Activated T-cell treated with anti-CD3 and anti-CD28 coated beads, Interleukin-2, amount 50 U/mL, for 24 hours (primary cell): ENCODE measurements around the gene GPC6.

Experiments used
- DNase-seq: peaks from one replicate; pipeline ENCODE4 v3.0.0-alpha.2; 2020
- H3K27ac Mint-ChIP-seq: 2 replicates; pipeline ENCODE4 v1.8.0; 2020; ENCODE audit warnings: mild to moderate bottlenecking, mixed read lengths
- H3K27me3 Mint-ChIP-seq: 2 replicates; pipeline ENCODE4 v1.8.0; 2020; ENCODE audit warnings: mixed read lengths
- H3K36me3 Mint-ChIP-seq: 2 replicates; pipeline ENCODE4 v1.8.0; 2020; ENCODE audit warnings: low read depth, mixed read lengths
- H3K4me1 Mint-ChIP-seq: 2 replicates; pipeline ENCODE4 v1.8.0; 2020; ENCODE audit warnings: low read depth, mixed read lengths
- H3K4me3 Mint-ChIP-seq: 2 replicates; pipeline ENCODE4 v1.8.0; 2020; ENCODE audit warnings: mild to moderate bottlenecking, moderate library complexity, mixed read lengths
- H3K9me3 Mint-ChIP-seq: 2 replicates; pipeline ENCODE4 v1.8.0; 2020; ENCODE audit warnings: mixed read lengths

Gene GPC6

DNA sequence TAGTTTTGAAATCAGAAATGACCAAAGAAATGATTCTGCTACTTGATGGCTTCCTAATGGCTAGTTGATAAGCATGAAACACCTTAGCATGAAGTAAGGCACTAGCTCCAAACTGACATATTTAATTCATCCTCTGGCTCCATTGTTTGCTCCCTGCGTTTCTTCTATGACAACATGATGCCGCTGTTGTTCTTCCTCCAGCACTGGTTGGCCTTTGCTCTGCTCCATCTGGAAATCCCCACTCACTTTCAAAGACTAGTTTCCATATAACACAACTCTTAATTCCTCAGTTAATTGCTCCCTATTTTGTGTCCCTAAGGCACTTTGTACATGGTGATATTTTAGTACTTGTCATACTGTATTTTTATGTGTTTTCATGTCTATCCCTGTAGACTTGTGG is 151.6 kb downstream of the GPC6 start:
- H3K4me3 Mint-ChIP-seq: no peak overlapping the region
- H3K27ac Mint-ChIP-seq: no peak overlapping the region
- no peak for DNase-seq
- H3K27me3 Mint-ChIP-seq: no peaks in the 10 kb centered on the region
- no peaks in the 10 kb centered on the region for H3K4me1 Mint-ChIP-seq
- H3K9me3 Mint-ChIP-seq: no peaks in the 10 kb centered on the region
- H3K36me3 Mint-ChIP-seq: no peaks in the 10 kb centered on the region

DNA sequence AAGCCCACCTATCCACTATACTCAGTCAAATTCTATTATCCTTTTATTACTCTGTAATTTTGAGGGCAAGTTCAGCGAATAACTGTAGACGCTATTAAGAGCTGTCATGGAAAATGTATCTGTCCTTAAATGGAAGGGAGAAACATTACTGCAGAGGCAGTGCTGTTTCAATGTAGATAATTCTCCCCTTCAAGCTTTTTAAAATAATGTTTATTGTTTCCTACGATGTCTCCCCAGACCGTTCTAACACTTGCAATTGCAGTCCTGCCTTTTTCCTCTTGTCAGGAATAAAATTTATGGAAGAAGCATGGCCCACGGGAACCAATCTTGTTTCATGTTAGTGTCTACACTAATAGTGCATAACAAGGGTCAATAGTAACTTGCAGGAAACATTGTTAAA is 159.5 kb downstream of the GPC6 start:
- no peak for DNase-seq
- H3K4me3 Mint-ChIP-seq: no peak overlapping the region
- H3K27ac Mint-ChIP-seq: no peak overlapping the region
- H3K27me3 Mint-ChIP-seq: no peaks in the 10 kb centered on the region
- no peaks in the 10 kb centered on the region for H3K36me3 Mint-ChIP-seq
- no peaks in the 10 kb centered on the region for H3K9me3 Mint-ChIP-seq
- no peaks in the 10 kb centered on the region for H3K4me1 Mint-ChIP-seq

DNA sequence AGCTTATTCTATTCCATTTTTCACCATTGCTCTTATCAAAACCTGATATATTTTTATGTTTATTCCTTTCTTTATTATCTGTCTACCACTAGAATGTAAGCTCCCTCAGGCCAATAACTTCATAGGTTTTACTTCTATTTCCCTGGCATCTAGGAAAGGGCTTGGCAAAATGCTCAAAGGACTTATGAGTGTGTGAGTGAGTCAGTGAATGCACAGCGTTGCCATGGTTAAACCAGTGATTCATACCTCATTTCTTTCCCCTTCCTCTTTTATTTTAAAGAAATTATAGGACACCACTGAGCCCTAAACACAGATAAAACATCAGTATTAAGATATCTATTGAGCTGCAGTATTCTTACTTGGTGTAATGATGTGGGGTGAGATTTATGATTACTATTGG is 162.1 kb downstream of the GPC6 start:
- H3K27ac Mint-ChIP-seq: no peak overlapping the region
- no peak for DNase-seq
- no peaks in the 10 kb centered on the region for H3K4me1 Mint-ChIP-seq
- no peaks in the 10 kb centered on the region for H3K27me3 Mint-ChIP-seq
- H3K36me3 Mint-ChIP-seq: no peaks in the 10 kb centered on the region
- H3K9me3 Mint-ChIP-seq: no peaks in the 10 kb centered on the region
- H3K4me3 Mint-ChIP-seq: no peak overlapping the region

DNA sequence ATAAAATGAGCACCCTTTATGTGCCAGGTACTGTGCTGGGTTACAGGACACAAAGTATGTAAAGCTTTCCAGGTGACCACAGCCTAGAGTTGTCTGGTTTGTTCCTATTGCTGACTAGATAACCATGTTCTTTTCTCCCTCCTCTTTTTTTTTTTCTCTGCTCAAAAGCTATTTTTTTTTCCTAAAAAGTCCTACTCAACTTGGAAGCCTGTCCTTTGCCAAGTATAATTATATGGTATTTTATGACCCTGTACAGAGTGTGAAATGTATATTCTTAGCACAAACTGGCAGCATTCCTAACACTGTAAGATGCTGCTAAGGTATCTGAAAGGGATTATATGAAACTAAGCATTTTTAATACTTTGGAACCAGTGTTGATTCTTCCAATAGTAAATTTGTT is 171.0 kb downstream of the GPC6 start:
- Mint-ChIP-seq H3K4me1 (no peaks in the 10 kb centered on the region), H3K27me3 (no peaks in the 10 kb centered on the region), H3K4me3 (no peak overlapping the region), H3K36me3 (no peaks in the 10 kb centered on the region), H3K9me3 (no peaks in the 10 kb centered on the region), H3K27ac (no peak overlapping the region)
- DNase-seq: no peak

DNA sequence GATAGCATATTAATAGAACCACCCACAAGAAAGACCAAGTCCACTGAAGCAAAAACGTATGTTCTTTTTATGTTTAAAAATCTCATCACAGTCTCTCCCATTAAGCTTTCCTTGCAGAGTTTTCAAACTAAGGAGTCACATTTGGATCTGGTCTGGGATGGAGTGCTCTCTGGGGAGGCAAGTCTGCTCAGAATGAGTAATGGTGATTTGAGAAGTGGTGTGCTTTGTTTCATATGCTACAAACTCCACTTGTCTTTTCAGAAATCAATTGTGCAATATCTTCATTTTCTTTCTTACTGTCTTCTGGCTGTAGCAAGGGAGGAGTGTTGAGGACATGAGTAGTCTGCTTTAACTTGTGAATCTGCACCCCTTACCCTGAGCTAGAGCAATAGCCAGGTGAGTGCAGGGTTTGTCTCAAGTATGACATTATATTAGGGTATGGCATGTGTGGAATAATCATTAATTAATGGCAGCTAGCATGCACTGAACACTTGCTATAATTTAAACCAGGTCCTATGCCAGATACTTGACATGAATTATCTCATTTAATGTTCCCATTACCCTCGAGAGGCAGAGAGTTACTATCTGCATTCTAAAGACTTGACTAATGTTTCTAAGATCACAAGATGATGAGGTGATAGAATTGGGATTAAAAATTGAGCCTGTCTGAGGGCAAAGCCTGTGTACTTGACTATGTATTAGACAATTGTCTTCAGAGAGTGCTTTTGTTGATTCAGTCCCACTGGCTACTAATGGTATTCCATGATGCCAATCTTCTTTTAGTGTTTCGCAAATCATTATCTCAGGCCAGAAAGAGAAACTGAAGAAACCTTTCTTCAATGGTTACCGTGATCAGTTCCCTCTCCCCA is 171.8 kb downstream of the GPC6 start:
- H3K9me3 Mint-ChIP-seq: no peaks in the 10 kb centered on the region
- no peaks in the 10 kb centered on the region for H3K27me3 Mint-ChIP-seq
- no peaks in the 10 kb centered on the region for H3K36me3 Mint-ChIP-seq
- no peak overlapping the region for H3K27ac Mint-ChIP-seq
- H3K4me3 Mint-ChIP-seq: no peak overlapping the region
- DNase-seq: no peak
- H3K4me1 Mint-ChIP-seq: no peaks in the 10 kb centered on the region

DNA sequence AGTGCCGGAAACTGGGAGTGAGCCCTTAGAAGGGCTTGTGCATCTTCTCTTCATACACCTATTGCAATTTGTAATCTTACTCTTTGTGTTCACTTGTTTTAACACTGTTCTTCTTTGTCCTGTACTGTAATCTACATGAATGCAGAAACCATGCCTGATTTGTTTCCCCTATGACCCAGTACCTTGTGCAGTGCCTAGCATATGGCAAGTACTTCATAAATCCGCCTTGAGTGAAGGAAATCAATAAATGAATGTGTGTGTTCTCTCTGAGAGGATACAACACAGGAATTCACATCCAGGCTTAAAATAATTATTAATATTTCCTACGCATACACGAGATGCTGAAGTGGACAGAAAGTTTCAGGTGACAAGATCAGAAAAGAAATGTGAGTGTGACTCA is 172.6 kb downstream of the GPC6 start:
- Mint-ChIP-seq H3K4me3 (no peak overlapping the region), H3K4me1 (no peaks in the 10 kb centered on the region), H3K27me3 (no peaks in the 10 kb centered on the region), H3K27ac (no peak overlapping the region), H3K9me3 (no peaks in the 10 kb centered on the region), H3K36me3 (no peaks in the 10 kb centered on the region)
- DNase-seq: no peak

DNA sequence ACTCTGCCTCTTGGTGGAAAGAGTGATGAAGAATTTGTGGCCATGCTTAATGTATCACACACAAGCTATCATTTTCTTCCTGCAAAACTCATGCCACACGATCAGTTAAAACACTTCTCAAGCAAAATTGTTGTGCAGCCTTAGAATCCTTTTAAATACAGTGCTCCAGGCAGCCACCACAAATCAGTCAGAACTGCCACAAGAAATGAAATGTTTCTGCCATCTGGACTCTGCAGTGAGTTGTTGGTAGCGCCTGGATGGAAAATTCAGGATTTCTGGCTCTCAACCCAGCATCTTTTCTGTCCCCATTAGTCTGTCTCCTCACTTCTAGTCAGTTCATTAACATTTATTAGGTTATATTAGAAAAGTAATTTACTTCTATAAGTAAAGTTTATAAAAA is 179.5 kb downstream of the GPC6 start:
- Mint-ChIP-seq H3K9me3 (no peaks in the 10 kb centered on the region), H3K4me1 (no peaks in the 10 kb centered on the region), H3K27ac (no peak overlapping the region), H3K27me3 (no peaks in the 10 kb centered on the region), H3K4me3 (no peak overlapping the region), H3K36me3 (no peaks in the 10 kb centered on the region)
- DNase-seq: no peak

DNA sequence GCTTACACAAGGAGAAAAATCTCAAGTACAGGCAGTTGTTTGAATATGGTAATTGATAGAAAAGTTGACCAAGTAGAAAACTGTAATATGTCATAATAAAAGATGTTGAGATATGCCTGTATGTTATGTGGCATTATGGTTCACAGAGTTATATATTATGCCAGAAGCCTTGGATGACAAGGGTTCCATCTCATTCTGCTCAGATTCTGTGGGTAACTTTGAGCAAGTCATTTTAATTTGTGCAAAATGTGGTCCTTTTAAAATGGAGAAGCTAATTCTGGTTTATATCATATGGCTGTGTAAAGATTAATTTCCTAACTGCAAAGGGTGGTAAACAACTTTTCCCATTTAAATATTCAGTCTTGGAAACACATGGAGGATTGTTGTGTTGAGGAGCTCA is 180.9 kb downstream of the GPC6 start:
- Mint-ChIP-seq H3K27me3 (no peaks in the 10 kb centered on the region), H3K4me1 (no peaks in the 10 kb centered on the region), H3K4me3 (no peak overlapping the region), H3K9me3 (no peaks in the 10 kb centered on the region), H3K36me3 (no peaks in the 10 kb centered on the region), H3K27ac (no peak overlapping the region)
- DNase-seq: no peak

DNA sequence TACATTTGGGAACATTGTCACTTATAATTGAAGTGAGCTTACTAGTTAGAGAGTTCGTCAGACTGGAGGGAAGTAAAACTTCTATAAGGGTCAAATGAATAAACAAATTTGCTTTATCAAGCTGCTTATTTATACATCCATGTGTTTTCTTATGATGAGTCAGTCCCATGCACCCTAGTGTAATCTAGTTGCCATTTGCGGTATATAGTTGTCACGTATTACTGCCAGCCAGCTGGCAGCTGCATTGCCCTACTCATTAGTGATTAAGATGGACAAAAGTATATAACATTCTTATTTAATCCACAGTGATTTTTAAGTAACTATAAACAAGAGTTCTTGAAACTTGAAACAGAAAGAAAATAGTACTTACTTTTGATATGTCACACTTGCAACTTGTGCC is 182.4 kb downstream of the GPC6 start:
- Mint-ChIP-seq H3K27ac (no peak overlapping the region), H3K36me3 (no peaks in the 10 kb centered on the region), H3K4me1 (no peaks in the 10 kb centered on the region), H3K27me3 (no peaks in the 10 kb centered on the region), H3K9me3 (no peaks in the 10 kb centered on the region), H3K4me3 (no peak overlapping the region)
- no peak for DNase-seq

DNA sequence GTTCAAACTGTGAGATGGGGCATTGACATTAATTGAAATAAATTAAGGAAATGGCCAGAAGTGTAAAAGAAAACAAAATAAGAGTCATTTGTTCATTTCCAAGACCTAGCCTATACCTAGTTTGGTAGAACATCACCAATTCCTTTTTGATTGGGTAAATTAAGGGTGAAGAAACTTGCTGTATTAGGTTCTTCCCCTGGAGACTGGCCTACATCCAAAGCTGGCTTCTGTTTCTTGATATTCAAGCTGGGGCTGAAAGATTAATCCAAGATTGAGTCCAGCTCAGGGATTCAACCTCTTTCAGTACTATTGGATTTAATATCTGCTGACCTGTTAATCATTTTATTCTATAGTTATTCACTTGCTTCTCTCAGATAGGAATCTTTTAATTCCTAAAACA is 183.2 kb downstream of the GPC6 start:
- Mint-ChIP-seq H3K4me3 (no peak overlapping the region), H3K4me1 (no peaks in the 10 kb centered on the region), H3K27ac (no peak overlapping the region), H3K9me3 (no peaks in the 10 kb centered on the region), H3K27me3 (no peaks in the 10 kb centered on the region), H3K36me3 (no peaks in the 10 kb centered on the region)
- DNase-seq: no peak

DNA sequence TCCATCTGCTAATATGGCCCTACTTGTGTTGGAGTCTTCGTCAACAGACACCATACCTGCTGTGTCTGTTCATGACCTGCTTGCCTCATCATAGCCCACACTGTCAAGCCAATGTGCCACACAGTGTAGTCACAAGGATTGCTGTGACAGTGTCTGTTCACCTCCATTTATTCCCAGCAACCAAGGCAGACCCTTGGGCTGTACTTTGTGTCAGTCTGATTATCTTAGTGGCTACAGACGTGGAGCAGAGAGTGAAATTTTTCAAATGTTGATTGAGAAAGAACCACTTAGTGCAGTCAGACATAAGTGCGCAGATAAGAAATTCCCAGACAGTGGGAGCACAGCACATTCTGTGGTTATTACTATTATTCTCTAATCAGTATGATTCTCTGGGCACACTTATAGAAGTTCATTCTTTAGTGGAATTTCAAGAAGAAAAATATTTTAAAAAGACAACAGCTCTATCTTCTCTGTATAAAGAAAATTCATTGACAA is 184.6 kb downstream of the GPC6 start:
- no peak for DNase-seq
- no peaks in the 10 kb centered on the region for H3K27me3 Mint-ChIP-seq
- no peaks in the 10 kb centered on the region for H3K36me3 Mint-ChIP-seq
- H3K9me3 Mint-ChIP-seq: no peaks in the 10 kb centered on the region
- no peaks in the 10 kb centered on the region for H3K4me1 Mint-ChIP-seq
- H3K27ac Mint-ChIP-seq: no peak overlapping the region
- H3K4me3 Mint-ChIP-seq: no peak overlapping the region

DNA sequence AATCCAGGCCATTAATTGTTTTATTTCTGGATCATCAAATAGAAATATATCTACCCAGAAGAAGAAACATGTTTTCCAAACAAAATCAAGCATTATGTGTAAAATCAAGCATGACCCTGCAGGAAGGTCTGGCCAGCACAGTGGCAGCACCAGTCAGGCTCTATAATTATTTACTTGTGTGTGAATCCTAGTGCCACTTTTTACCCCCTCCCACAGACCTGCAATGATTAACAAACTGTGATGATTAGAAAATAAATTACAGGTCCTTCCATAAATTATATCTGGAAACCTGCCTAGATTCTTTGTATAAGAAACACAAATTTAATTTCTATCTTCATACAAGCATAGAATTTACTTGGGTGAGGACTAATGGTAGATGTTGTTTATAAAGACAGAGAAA is 186.1 kb downstream of the GPC6 start:
- H3K27me3 Mint-ChIP-seq: no peaks in the 10 kb centered on the region
- no peaks in the 10 kb centered on the region for H3K9me3 Mint-ChIP-seq

DNA sequence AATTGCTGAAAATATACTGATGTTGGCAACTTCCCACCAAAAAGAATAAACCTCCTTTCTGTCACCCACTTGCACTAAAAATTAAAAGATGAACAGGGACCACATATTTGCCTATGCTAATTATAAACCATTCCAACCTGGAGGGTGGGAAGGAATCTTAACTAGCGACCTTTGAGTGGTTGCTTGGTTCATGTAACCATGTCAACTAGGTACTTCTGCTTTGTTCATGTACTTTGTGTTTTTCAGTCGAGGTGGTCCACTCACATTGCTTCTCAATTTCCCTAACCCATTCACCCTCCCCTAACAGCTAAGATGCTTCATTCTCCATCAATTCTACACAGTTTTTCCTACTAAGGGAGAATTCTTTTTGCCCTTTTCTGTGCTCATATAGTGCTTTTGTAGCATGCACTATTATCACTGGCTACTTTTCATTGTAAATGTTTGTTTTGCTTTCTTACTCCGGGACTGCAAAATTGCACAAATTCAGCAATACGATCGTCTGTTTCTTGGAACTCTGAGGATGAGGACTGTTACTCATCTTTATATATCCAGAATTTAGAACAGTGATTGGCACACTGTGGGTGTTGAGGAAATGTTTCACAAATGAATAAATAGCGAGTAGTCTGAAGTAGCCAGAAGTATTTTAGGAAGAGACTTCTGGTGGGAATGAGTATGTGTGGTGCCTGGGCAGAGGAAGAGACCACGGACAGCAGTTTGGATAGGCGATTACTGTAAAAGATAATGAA is 187.5 kb downstream of the GPC6 start:
- Mint-ChIP-seq H3K9me3 (no peaks in the 10 kb centered on the region), H3K4me3 (no peak overlapping the region), H3K27me3 (no peaks in the 10 kb centered on the region), H3K36me3 (no peaks in the 10 kb centered on the region), H3K27ac (no peak overlapping the region), H3K4me1 (no peaks in the 10 kb centered on the region)
- no peak for DNase-seq

More for the DNA sequence above, 186.1 kb downstream of the GPC6 start:
- Mint-ChIP-seq H3K4me1 (no peaks in the 10 kb centered on the region), H3K36me3 (no peaks in the 10 kb centered on the region), H3K27ac (no peak overlapping the region), H3K4me3 (no peak overlapping the region)
- no peak for DNase-seq

DNA sequence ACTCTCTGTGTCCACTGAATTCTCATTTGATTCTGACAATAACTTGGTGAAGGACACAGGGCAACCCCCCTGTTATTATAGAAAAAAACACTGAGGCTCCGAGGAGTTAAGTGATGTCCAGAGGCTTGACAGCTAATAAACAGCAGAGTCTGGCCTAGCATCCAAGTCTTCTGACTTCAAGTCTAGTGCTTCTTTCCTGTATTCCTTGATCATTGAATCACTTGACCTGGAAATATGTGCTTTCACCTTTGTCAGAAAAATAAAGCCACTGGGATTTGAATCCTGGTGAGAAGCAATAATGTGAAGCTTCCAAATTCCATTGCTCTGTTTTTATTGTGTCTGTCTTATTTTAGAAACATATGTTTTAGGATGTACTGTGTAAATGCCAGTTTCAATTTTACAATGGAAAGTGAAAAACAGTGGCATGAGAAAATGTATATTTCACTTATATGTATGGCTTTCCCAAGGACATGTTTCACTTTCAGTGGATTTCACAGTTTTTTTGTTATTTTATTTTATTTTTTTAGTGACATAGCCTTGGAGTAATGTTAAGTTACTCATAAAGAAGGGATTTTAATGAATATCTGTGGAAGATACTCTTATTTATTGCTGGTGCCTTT is 190.2 kb downstream of the GPC6 start:
- H3K9me3 Mint-ChIP-seq: no peaks in the 10 kb centered on the region
- no peaks in the 10 kb centered on the region for H3K4me1 Mint-ChIP-seq
- no peak for DNase-seq
- no peaks in the 10 kb centered on the region for H3K27me3 Mint-ChIP-seq
- no peak overlapping the region for H3K4me3 Mint-ChIP-seq
- no peaks in the 10 kb centered on the region for H3K36me3 Mint-ChIP-seq
- no peak overlapping the region for H3K27ac Mint-ChIP-seq

DNA sequence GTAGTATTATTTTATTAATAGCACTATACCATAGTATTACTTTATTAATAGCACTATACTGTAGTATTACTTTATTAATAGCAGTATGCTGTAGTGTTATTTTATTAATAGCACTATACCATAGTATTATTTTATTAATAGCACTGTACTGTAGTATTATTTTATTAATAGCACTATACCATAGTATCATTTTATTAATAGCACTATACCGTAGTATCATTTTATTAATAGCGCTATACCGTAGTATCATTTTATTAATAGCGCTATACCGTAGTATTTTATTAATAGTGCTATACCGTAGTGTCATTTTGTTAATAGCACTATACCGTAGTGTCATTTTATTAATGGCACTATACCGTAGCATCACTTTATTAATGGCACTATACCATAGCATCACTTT is 191.8 kb downstream of the GPC6 start:
- Mint-ChIP-seq H3K4me1 (no peaks in the 10 kb centered on the region), H3K27ac (no peak overlapping the region)

More for the DNA sequence above, 191.8 kb downstream of the GPC6 start:
- no peak for DNase-seq
- H3K27me3 Mint-ChIP-seq: no peaks in the 10 kb centered on the region
- no peaks in the 10 kb centered on the region for H3K9me3 Mint-ChIP-seq
- no peaks in the 10 kb centered on the region for H3K36me3 Mint-ChIP-seq
- no peak overlapping the region for H3K4me3 Mint-ChIP-seq
